Stimulated activated CD8-positive, alpha-beta memory T cell treated with anti-CD3 and anti-CD28 coated beads, Interleukin-15, amount 100 ng/mL, for 1 hour (primary cell): ENCODE data around the gene MGST3.
"Not testable (repeated sequence)": the region's sequence is repeated elsewhere in the genome, so short reads cannot be mapped to it uniquely, and the experiment has no call there.

Experiments
- DNase-seq: peaks from one replicate; pipeline ENCODE4 v3.0.0-alpha.2; 2020; ENCODE audit warnings: low read depth

The MGST3 gene

GRCh38 chr1:165697881-165698760 is 67.1 kb downstream of the MGST3 start, which contains the start of gene ALDH9A1:
TSS of gene ALDH9A1 (minus strand) at chr1:165698562. CDS start at chr1:165698558, 4 bp downstream.
- peak; percentile 73 for DNase-seq

DNA sequence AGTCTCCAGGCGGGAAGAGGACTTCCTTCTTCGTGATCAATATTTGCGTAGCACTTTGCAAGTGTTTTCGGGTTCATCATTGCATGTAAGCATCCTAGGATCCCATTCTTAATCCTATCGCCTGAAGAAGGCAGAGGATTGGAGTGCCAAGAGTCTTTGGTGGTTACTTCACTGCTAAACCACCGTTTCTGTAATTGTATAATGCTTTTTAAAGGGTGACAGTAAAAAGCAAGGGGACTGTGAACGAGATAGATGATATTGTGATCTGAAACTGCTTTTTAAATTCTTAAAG is 67.7 kb downstream of the MGST3 start:
- no peak for DNase-seq

- DNase-seq: no peak
These were observed 68.5 kb downstream of the MGST3 start for GRCh38 chr1:165699577-165699976.

- DNase-seq: not testable (repeated sequence)
These were observed 70.9 kb downstream of the MGST3 start for GRCh38 chr1:165701922-165702321.

DNA sequence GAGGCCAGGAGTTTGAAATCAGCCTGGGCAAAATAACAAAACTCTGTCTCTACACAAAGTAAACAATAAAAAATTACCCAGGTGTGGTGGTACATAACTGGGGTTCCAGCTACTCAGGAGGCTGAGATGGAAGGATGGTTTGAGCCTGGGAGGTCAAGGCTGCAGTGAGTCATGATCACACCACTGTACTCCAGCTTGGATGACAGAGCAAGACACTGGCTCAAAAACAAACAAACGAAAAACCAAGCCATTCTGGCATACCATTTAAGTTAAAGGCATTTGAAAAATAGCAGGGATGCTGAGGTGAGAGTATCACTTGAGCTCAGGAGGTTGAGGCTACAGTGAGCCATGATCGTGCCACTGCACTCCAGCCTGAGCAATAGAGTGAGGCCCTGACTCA is 72.6 kb downstream of the MGST3 start:
- no peak for DNase-seq
